ENCODE results near the gene CREB3L2.

GRCh38 chr7:137870078-137870477 is 131.8 kb downstream of the CREB3L2 start:
- no peak for TF ChIP-seq CTCF (IDR thresholded peaks at IDR 0.05)
- no peak for TF ChIP-seq EP300 (IDR thresholded peaks at IDR 0.05; ENCODE audit: low read depth)
- TF ChIP-seq POLR2A (IDR thresholded peaks at IDR 0.05) = no peak
- no peak for TF ChIP-seq POLR2AphosphoS5 (IDR thresholded peaks at IDR 0.05)
